Measurements from ENCODE around the gene PLEKHN1. TPM values are rescaled to one million over a fixed set of nuclear protein-coding genes. Genes with fewer than 3 reads are reported as not detected.

Gene PLEKHN1
- polyA plus RNA-seq, 2 donors: 35.6 to 74.7 TPM

Other genes with a start within 250 kb of the PLEKHN1 start
- gene SAMD11, start 42.6 kb upstream of the PLEKHN1 start, polyA plus RNA-seq: 1 to 10 TPM in 1 of 2 donors, under 1 TPM in 1; 0.68 to 1.5 TPM
- 10 to 100 TPM; 60.8 to 67.4 TPM for gene NOC2L, start 7.2 kb upstream of the PLEKHN1 start, polyA plus RNA-seq
- gene KLHL17, start 5.9 kb upstream of the PLEKHN1 start, polyA plus RNA-seq: 10 to 100 TPM; 11.9 to 21.8 TPM
- gene PERM1, start 15.6 kb downstream of the PLEKHN1 start, polyA plus RNA-seq: 1 to 10 TPM in 1 of 2 donors, under 1 TPM in 1; 0.47 to 3.4 TPM
- 10 to 100 TPM; 15.1 to 20.2 TPM for gene HES4, start 33.6 kb downstream of the PLEKHN1 start, polyA plus RNA-seq
- gene ISG15, start 47.0 kb downstream of the PLEKHN1 start, polyA plus RNA-seq: 10 to 100 TPM; 17.8 to 40.7 TPM
- gene AGRN, start 53.6 kb downstream of the PLEKHN1 start, polyA plus RNA-seq: 10 to 100 TPM; 17.0 to 40.6 TPM
- gene RNF223, start 107.8 kb downstream of the PLEKHN1 start, polyA plus RNA-seq: 10 to 100 TPM; 28.2 to 44.2 TPM
- 10 to 100 TPM; 13.0 to 27.5 TPM for gene C1orf159, start 149.6 kb downstream of the PLEKHN1 start, polyA plus RNA-seq
- gene TTLL10, start 207.4 kb downstream of the PLEKHN1 start, polyA plus RNA-seq: under 1 TPM; 0.28 to 0.43 TPM
- gene TNFRSF18, start 240.1 kb downstream of the PLEKHN1 start, polyA plus RNA-seq: 1 to 10 TPM; 1.9 to 4.3 TPM
- 1 to 10 TPM in 1 of 2 donors, under 1 TPM in 1; 0.73 to 1.1 TPM for gene TNFRSF4, start 247.7 kb downstream of the PLEKHN1 start, polyA plus RNA-seq

All from esophagus (tissue), 2 donors.